Calu3 (cell line): ENCODE results near the gene CEP295NL. TPM values are rescaled to one million over a fixed set of nuclear protein-coding genes. Genes with fewer than 3 reads are reported as not detected.
"Not testable (repeated sequence)": the region's sequence is repeated elsewhere in the genome, so short reads cannot be mapped to it uniquely, and the experiment has no call there.

Experiments used
- BruUV-seq: library from RNA; stranded (reverse); fragments of 400-500 nt; replicated peaks from 2 replicates; lab custom pipeline; 2021; lab: Mats Ljungman, UMichigan
- CTCF ChIA-PET: fragments of 300-600 bp; sonication (Branson Sonifier 250); formaldehyde crosslinking; loops from one replicate; lab custom pipeline; 2022; ENCODE audit warnings: antibody characterized with exemption; lab: Charles Lee
- DNase-seq: peaks from one replicate; pipeline ENCODE4 v3.0.0; 2022
- H3K27ac Mint-ChIP-seq: one replicate; pipeline ENCODE4 v1.8.0; 2022; ENCODE audit warnings: mixed read lengths; ENCODE audit not compliant: unreplicated experiment
- H3K27me3 Mint-ChIP-seq: one replicate; pipeline ENCODE4 v1.8.0; 2022; ENCODE audit warnings: mixed read lengths; ENCODE audit not compliant: unreplicated experiment
- H3K36me3 Mint-ChIP-seq: one replicate; pipeline ENCODE4 v1.8.0; 2022; ENCODE audit warnings: mild to moderate bottlenecking, moderate library complexity, mixed read lengths; ENCODE audit not compliant: insufficient read depth, unreplicated experiment
- H3K4me1 Mint-ChIP-seq: one replicate; pipeline ENCODE4 v1.8.0; 2022; ENCODE audit warnings: mild to moderate bottlenecking, low read depth, mixed read lengths; ENCODE audit not compliant: unreplicated experiment
- H3K4me3 Mint-ChIP-seq: one replicate; pipeline ENCODE4 v1.8.0; 2022; ENCODE audit warnings: mild to moderate bottlenecking, low read depth, moderate library complexity, mixed read lengths; ENCODE audit not compliant: unreplicated experiment
- H3K9me3 Mint-ChIP-seq: one replicate; pipeline ENCODE4 v1.8.0; 2022; ENCODE audit warnings: low read depth, mixed read lengths; ENCODE audit not compliant: unreplicated experiment
- CTCF ChIP-seq: fragments of 200-600 bp; IDR thresholded peaks from one replicate; pipeline ENCODE4 v1.8.0; 2022; ENCODE audit warnings: antibody characterized with exemption; ENCODE audit not compliant: unreplicated experiment
- intact Hi-C: fragments of 100-400 bp; cut with micrococcal nuclease; formaldehyde crosslinking; loops from one replicate; pipeline ENCODE4 v1.10.0; 2022; ENCODE audit not compliant: unreplicated experiment
- total RNA-seq: library from RNA; stranded (reverse); gene quantifications from 2 replicates; pipeline ENCODE4 v1.2.3, GENCODE V29; 2022

Gene CEP295NL
- total RNA-seq, 1 experiment from 2014 or later, result 4.6 TPM

GRCh38 chr17:78891406-78892061 is 11.5 kb downstream of the CEP295NL start:
- no peak overlapping the region for H3K4me3 Mint-ChIP-seq
- TF ChIP-seq CTCF, result no peak
- H3K9me3 Mint-ChIP-seq, result no peaks in the 10 kb centered on the region
- H3K36me3 Mint-ChIP-seq, result peaks cover 25% of the 10 kb centered on the region
- H3K4me1 Mint-ChIP-seq, result peaks cover 16% of the 10 kb centered on the region
- H3K27me3 Mint-ChIP-seq, result no peaks in the 10 kb centered on the region
- intact Hi-C loops, result no loop called here
- BruUV-seq, result no TSS peak
- DNase-seq, result no peak
- CTCF ChIA-PET, result no interaction called here
- no peak overlapping the region for H3K27ac Mint-ChIP-seq

GRCh38 chr17:78890498-78890897 is 12.5 kb downstream of the CEP295NL start:
- BruUV-seq, result no TSS peak
- Mint-ChIP-seq H3K4me1 (peaks cover 26% of the 10 kb centered on the region), H3K27ac (no peak overlapping the region), H3K4me3 (no peak overlapping the region), H3K27me3 (no peaks in the 10 kb centered on the region), H3K9me3 (no peaks in the 10 kb centered on the region), H3K36me3 (peaks cover 30% of the 10 kb centered on the region)
- TF ChIP-seq CTCF, result no peak
- CTCF ChIA-PET, result no interaction called here
- DNase-seq, result no peak
- intact Hi-C loops, result no loop called here

- H3K27ac Mint-ChIP-seq, intact Hi-C loops, DNase-seq, BruUV-seq, H3K27me3 Mint-ChIP-seq, H3K9me3 Mint-ChIP-seq, H3K4me3 Mint-ChIP-seq, CTCF ChIA-PET: not testable (repeated sequence)
- Mint-ChIP-seq H3K36me3 (peaks cover 33% of the 10 kb centered on the region), H3K4me1 (peaks cover 30% of the 10 kb centered on the region)
Measured at GRCh38 chr17:78890096-78890495, 12.9 kb downstream of the CEP295NL start.

- no peak overlapping the region for H3K4me3 Mint-ChIP-seq
- H3K9me3 Mint-ChIP-seq, result no peaks in the 10 kb centered on the region
- no peak overlapping the region for H3K27ac Mint-ChIP-seq
- intact Hi-C loops, result no loop called here
- H3K36me3 Mint-ChIP-seq, result peaks cover 38% of the 10 kb centered on the region
- CTCF ChIA-PET, result interaction anchor here (0.6 kb wide), 1 partner anchor 26 kb away, joined by 3 read pairs; no protein-coding TSS in a partner anchor
- H3K4me1 Mint-ChIP-seq, result peaks cover 32% of the 10 kb centered on the region
- no TSS peak for BruUV-seq
- no peaks in the 10 kb centered on the region for H3K27me3 Mint-ChIP-seq
- DNase-seq, result no peak
- no peak for TF ChIP-seq CTCF
Measured at GRCh38 chr17:78889531-78889930, 13.5 kb downstream of the CEP295NL start.

GRCh38 chr17:78888941-78889518 is 14.0 kb downstream of the CEP295NL start:
- no peak for DNase-seq
- Mint-ChIP-seq H3K27me3 (no peaks in the 10 kb centered on the region), H3K36me3 (peaks cover 43% of the 10 kb centered on the region), H3K27ac (no peak overlapping the region), H3K4me1 (peaks cover 32% of the 10 kb centered on the region), H3K9me3 (no peaks in the 10 kb centered on the region), H3K4me3 (no peak overlapping the region)
- TF ChIP-seq CTCF, result no peak
- BruUV-seq, result no TSS peak
- CTCF ChIA-PET, result interaction anchor here (0.6 kb wide), 1 partner anchor 25 kb away, joined by 3 read pairs; no protein-coding TSS in a partner anchor
- intact Hi-C loops, result no loop called here
